Upper lobe of right lung (tissue), 1 donor: ENCODE measurements around the gene MARCHF11. TPM values are rescaled to one million over a fixed set of nuclear protein-coding genes. Genes with fewer than 3 reads are reported as not detected.

Source experiments
- ATAC-seq: fragments of 200-7000 bp; cut with Tn5 transposase; one replicate; pipeline ENCODE4 v1.9.1; 2020; ENCODE audit warnings: mild to moderate bottlenecking, moderate library complexity
- DNase-seq: peaks from one replicate; pipeline ENCODE4 v3.0.0-alpha.2; 2020
- H3K27ac ChIP-seq: fragments of 200-600 bp; one replicate; pipeline ENCODE4 v1.8.0; 2022
- H3K27me3 ChIP-seq: fragments of 200-600 bp; one replicate; pipeline ENCODE4 v1.8.0; 2022; ENCODE audit warnings: mild to moderate bottlenecking
- H3K36me3 ChIP-seq: fragments of 200-600 bp; one replicate; pipeline ENCODE4 v1.8.0; 2022
- H3K4me1 ChIP-seq: fragments of 200-600 bp; one replicate; pipeline ENCODE4 v1.8.0; 2022
- H3K4me3 ChIP-seq: fragments of 200-600 bp; one replicate; pipeline ENCODE4 v1.8.0; 2022; ENCODE audit warnings: mild to moderate bottlenecking
- H3K9me3 ChIP-seq: fragments of 200-600 bp; one replicate; pipeline ENCODE4 v1.8.0; 2022
- intact Hi-C: fragments of 100-400 bp; cut with DNase I; formaldehyde crosslinking; loops from one replicate; pipeline ENCODE4 v1.11.0; 2022
- long read RNA-seq: library from polyadenylated mRNA; unstranded; transcript quantifications from one replicate; pipeline ENCODE4 v2.0.0, GENCODE V29; 2021
- total RNA-seq: library from RNA; stranded (reverse); fragmentation: NEBNext Ultra II Directional; extraction: Animal tissue kit (Norgen Biotek cat#: 25700); gene quantifications from one replicate; pipeline ENCODE4 v1.2.1, GENCODE V29; 2021
- TF ChIP-seq, protein P1 (sequence below): fragments of 200-600 bp; IDR thresholded peaks from one replicate; pipeline ENCODE4 v1.8.0; 2022; ENCODE audit warnings: antibody characterized with exemption
- donor health status: DM: no; HTN: yes; CAD: no; lungs with severe emphysema.

Gene MARCHF11
- total RNA-seq, result not detected
- long read RNA-seq, result 0 reads

DNA sequence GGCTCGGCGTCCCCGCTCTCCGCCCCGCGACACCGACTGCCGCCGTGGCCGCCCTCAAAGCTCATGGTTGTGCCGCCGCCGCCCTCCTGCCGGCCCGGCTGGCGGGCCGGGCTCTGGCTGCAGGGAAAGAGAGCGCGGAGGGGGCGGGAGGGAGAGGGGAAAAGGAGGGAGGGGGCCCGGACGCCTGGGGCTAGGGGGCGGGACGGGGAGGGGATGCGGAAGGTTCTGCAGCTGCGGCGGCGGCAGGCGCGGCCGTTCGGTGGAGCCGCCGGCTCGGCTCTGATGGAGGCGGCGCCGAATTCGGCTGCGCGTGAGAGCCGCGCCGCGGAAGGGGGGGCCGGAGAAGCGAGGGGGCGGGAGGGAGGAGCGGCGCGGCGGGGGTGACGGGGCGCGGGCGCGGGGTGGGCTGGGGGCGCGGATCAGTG lies at the start of gene MARCHF11:
TSS of gene MARCHF11 (minus strand) at position 281 of the 425 bp plus-strand sequence. CDS start at position 65, 216 bp downstream.
- H3K27me3 ChIP-seq, result peaks cover 39% of the 10 kb centered on the region
- ATAC-seq, result no peak
- TF ChIP-seq, protein P1, sequence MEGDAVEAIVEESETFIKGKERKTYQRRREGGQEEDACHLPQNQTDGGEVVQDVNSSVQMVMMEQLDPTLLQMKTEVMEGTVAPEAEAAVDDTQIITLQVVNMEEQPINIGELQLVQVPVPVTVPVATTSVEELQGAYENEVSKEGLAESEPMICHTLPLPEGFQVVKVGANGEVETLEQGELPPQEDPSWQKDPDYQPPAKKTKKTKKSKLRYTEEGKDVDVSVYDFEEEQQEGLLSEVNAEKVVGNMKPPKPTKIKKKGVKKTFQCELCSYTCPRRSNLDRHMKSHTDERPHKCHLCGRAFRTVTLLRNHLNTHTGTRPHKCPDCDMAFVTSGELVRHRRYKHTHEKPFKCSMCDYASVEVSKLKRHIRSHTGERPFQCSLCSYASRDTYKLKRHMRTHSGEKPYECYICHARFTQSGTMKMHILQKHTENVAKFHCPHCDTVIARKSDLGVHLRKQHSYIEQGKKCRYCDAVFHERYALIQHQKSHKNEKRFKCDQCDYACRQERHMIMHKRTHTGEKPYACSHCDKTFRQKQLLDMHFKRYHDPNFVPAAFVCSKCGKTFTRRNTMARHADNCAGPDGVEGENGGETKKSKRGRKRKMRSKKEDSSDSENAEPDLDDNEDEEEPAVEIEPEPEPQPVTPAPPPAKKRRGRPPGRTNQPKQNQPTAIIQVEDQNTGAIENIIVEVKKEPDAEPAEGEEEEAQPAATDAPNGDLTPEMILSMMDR, result no peak
- no peak within 1 kb of the TSS for H3K27ac ChIP-seq
- H3K4me1 ChIP-seq, result no peaks in the 10 kb centered on the region
- DNase-seq, result no peak
- no peaks in the 10 kb centered on the region for H3K36me3 ChIP-seq
- H3K4me3 ChIP-seq, result no peak within 1 kb of the TSS
- intact Hi-C loops, result no loop called here
- H3K9me3 ChIP-seq, result no peaks in the 10 kb centered on the region

- ATAC-seq (no peak), DNase-seq (no peak)
- intact Hi-C loops, result no loop called here
- TF ChIP-seq, protein P1, result no peak
- H3K4me3 ChIP-seq, result no peak overlapping the region
- H3K27ac ChIP-seq, result no peak overlapping the region
- H3K36me3 ChIP-seq, result no peaks in the 10 kb centered on the region
- H3K4me1 ChIP-seq, result no peaks in the 10 kb centered on the region
- H3K27me3 ChIP-seq, result no peaks in the 10 kb centered on the region
- H3K9me3 ChIP-seq, result no peaks in the 10 kb centered on the region
These were observed 46.3 kb upstream of the MARCHF11 start for GRCh38 chr5:16225927-16226326.

- intact Hi-C loops, result no loop called here
- no peaks in the 10 kb centered on the region for H3K9me3 ChIP-seq
- H3K4me3 ChIP-seq, result no peak overlapping the region
- H3K36me3 ChIP-seq, result no peaks in the 10 kb centered on the region
- no peak for DNase-seq
- H3K27ac ChIP-seq, result no peak overlapping the region
- H3K27me3 ChIP-seq, result no peaks in the 10 kb centered on the region
- TF ChIP-seq, protein P1, result no peak
- no peak for ATAC-seq
- H3K4me1 ChIP-seq, result no peaks in the 10 kb centered on the region
These were observed 12.7 kb upstream of the MARCHF11 start for GRCh38 chr5:16192311-16192710.

GRCh38 chr5:16180789-16181082 lies 1.1 kb upstream of the MARCHF11 start:
- Histone ChIP-seq H3K4me1 (no peaks in the 10 kb centered on the region), H3K9me3 (no peaks in the 10 kb centered on the region), H3K27ac (no peak overlapping the region), H3K27me3 (peaks cover 39% of the 10 kb centered on the region), H3K36me3 (no peaks in the 10 kb centered on the region), H3K4me3 (no peak overlapping the region)
- intact Hi-C loops, result no loop called here
- TF ChIP-seq, protein P1, result no peak
- no peak for DNase-seq
- ATAC-seq, result no peak

DNA sequence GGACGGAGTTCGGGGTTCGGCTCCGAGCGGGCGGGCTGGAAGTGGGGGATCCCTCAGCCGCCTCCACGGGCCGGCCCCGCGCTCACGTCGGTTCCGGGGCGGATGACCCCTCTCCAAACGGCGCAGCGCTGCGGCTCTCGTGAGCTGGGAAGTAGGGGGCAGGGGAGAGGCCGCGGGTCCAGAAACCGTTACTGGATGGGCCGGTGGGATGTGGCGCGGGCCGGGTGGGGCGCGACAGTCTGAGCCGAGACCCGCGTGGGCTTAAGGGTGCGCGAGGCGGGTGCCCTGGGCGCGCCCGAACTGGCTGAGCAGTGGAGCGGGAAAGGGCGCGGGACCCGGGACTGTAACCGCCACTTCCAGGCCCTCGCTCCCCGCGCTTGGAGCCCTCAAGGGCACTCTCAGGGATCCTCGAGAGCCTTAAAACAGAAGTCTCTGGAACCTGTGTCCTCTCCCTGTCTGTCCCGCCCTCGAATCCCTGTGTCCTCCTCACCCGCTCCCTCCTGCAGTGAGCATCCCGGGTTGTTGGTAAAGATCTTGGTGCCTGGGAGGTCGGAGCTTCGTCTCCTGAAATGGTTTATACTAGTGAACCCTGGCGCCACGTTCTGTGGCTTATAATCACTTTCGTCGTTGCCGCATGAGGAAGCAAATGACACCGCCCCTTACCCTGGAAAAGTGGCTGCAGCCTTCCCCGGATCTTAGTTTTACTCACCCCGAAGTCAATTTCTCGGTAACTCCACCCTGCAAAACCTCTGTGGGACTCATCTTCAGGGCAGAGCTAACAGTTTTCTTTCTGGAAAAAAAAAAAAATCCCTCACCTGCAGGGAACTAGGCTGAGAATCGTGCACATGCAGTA lies 571 bp upstream of the MARCHF11 start:
- no peak overlapping the region for H3K4me3 ChIP-seq
- no peaks in the 10 kb centered on the region for H3K9me3 ChIP-seq
- DNase-seq, result peak; percentile 56
- H3K27me3 ChIP-seq, result peaks cover 39% of the 10 kb centered on the region
- intact Hi-C loops, result no loop called here
- H3K4me1 ChIP-seq, result no peaks in the 10 kb centered on the region
- ATAC-seq, result no peak
- H3K36me3 ChIP-seq, result no peaks in the 10 kb centered on the region
- no peak overlapping the region for H3K27ac ChIP-seq
- TF ChIP-seq, protein P1, result no peak
